ENCODE data around the gene HDDC3.

The HDDC3 gene

GRCh38 chr15:90880381-90881145 is 51.8 kb downstream of the HDDC3 start:
- no peak for DNase-seq (ENCODE audit: low spot score in 2 of 2)
- Mint-ChIP-seq H3K36me3 (peaks cover 27% of the 10 kb centered on the region), H3K27me3 (no peaks in the 10 kb centered on the region), H3K4me3 (no peak overlapping the region), H3K27ac (no peak overlapping the region), H3K4me1 (peaks cover 12% of the 10 kb centered on the region), H3K9me3 (no peaks in the 10 kb centered on the region)
- no peak for ATAC-seq (ENCODE audit: low read depth)
